OCI-LY7 (cell line): ENCODE data around the gene FAM118A. TPM values are rescaled to one million over a fixed set of nuclear protein-coding genes. Genes with fewer than 3 reads are reported as not detected.

Source experiments
- BruUV-seq: library from RNA; stranded (reverse); fragments of 400-500 nt; replicated peaks from 2 replicates; lab custom pipeline; 2021; lab: Mats Ljungman, UMichigan
- CTCF ChIA-PET: fragments of 300-600 bp; sonication (Branson Sonifier 250); formaldehyde crosslinking; loops from one replicate; lab custom pipeline; 2022; ENCODE audit warnings: antibody characterized with exemption; ENCODE audit not compliant: unreplicated experiment; lab: Charles Lee
- POLR2A ChIA-PET: fragments of 300-600 bp; sonication (Branson Sonifier 250); formaldehyde crosslinking; loops from one replicate; lab custom pipeline; 2022; ENCODE audit warnings: antibody characterized with exemption; lab: Charles Lee
- DNase-seq: peaks from one replicate; pipeline ENCODE4 v3.0.0-alpha.2; 2015; ENCODE audit warnings: low spot score
- H2AFZ ChIP-seq: fragments of 200-600 bp; sonication (generic), shearing (Covaris generic); 2 replicates; pipeline ENCODE4 v1.6.1; 2014; ENCODE audit warnings: mild to moderate bottlenecking, antibody characterized with exemption, low read length, moderate library complexity
- H3K27ac ChIP-seq: fragments of 200-600 bp; sonication (generic); 2 replicates; pipeline ENCODE4 v1.5.1; 2014; ENCODE audit warnings: mixed run types, low read depth, mild to moderate bottlenecking, moderate library complexity, low read length, inconsistent platforms; ENCODE audit not compliant: poor library complexity, severe bottlenecking
- H3K36me3 ChIP-seq: fragments of 200-600 bp; sonication (generic); 2 replicates; pipeline ENCODE4 v1.6.1; 2014; ENCODE audit warnings: mild to moderate bottlenecking, antibody characterized with exemption, low read length, moderate library complexity, mixed read lengths; ENCODE audit not compliant: insufficient read depth
- H3K4me1 ChIP-seq: fragments of 200-600 bp; sonication (generic); 2 replicates; pipeline ENCODE4 v1.5.1; 2014; ENCODE audit warnings: mild to moderate bottlenecking, low read length; ENCODE audit not compliant: insufficient read depth, poor library complexity, severe bottlenecking
- H3K4me2 ChIP-seq: fragments of 200-600 bp; sonication (generic); 2 replicates; pipeline ENCODE4 v1.6.1; 2014; ENCODE audit warnings: mild to moderate bottlenecking, low read length
- H3K4me3 ChIP-seq: fragments of 200-600 bp; sonication (generic); 2 replicates; pipeline ENCODE4 v1.5.1; 2014; ENCODE audit warnings: mild to moderate bottlenecking, low read depth, low read length; ENCODE audit not compliant: poor library complexity, severe bottlenecking
- H3K79me2 ChIP-seq: fragments of 200-600 bp; sonication (generic); 2 replicates; pipeline ENCODE4 v1.6.1; 2016; ENCODE audit warnings: low read depth, mild to moderate bottlenecking, low read length, moderate library complexity, mixed read lengths; ENCODE audit not compliant: insufficient read depth
- H3K9me2 ChIP-seq: fragments of 200-600 bp; sonication (generic); 2 replicates; pipeline ENCODE4 v1.6.1; 2016; ENCODE audit warnings: mild to moderate bottlenecking, low read length, mixed read lengths; ENCODE audit not compliant: insufficient read depth
- H3K9me3 ChIP-seq: fragments of 200-600 bp; sonication (generic); 2 replicates; pipeline ENCODE4 v1.6.1; 2014; ENCODE audit warnings: mild to moderate bottlenecking, mixed run types, low read length, mixed read lengths
- H4K20me1 ChIP-seq: fragments of 200-600 bp; sonication (generic); 2 replicates; pipeline ENCODE4 v1.6.1; 2014; ENCODE audit warnings: mild to moderate bottlenecking, antibody characterized with exemption, low read length, moderate library complexity, mixed read lengths; ENCODE audit not compliant: insufficient read depth
- CTCF ChIP-seq: fragments of 200-600 bp; sonication (generic); conservative IDR thresholded peaks from 2 replicates; pipeline ENCODE4 v1.5.1; 2014; ENCODE audit warnings: mild to moderate bottlenecking, antibody characterized with exemption, low read length, moderate library complexity, mixed read lengths
- EZH2phosphoT487 ChIP-seq: fragments of 200-600 bp; sonication (generic); IDR thresholded peaks from 2 replicates; pipeline ENCODE4 v1.6.1; 2018; ENCODE audit warnings: low read depth, borderline replicate concordance, mild to moderate bottlenecking, mixed run types, antibody characterized with exemption, low read length, moderate library complexity, mixed read lengths
- intact Hi-C: fragments of 100-400 bp; cut with micrococcal nuclease; formaldehyde crosslinking; loops from one replicate; pipeline ENCODE4 v1.10.0; 2022; ENCODE audit not compliant: unreplicated experiment
- total RNA-seq, 2 experiments: library from RNA; depleted of rRNA in 1 of 2; stranded (reverse); fragments of >200 nt in 1 of 2; shearing (Covaris generic) in 1 of 2; gene quantifications; 2 replicates each; pipeline ENCODE4 v1.2.3, GENCODE V29; 2014 to 2022

Gene FAM118A
- total RNA-seq, 2 experiments from 2014 or later: 27.6 to 41.5 TPM

GRCh38 chr22:45353786-45354185 lies 44.1 kb downstream of the FAM118A start:
- ChIA-PET POLR2A (interaction anchor here (0.6 kb wide), 1 partner anchor 81 kb away, joined by 4 read pairs; no protein-coding TSS in a partner anchor), CTCF (no interaction called here)
- Histone ChIP-seq H3K4me1 (no peaks in the 10 kb centered on the region), H4K20me1 (no peaks in the 10 kb centered on the region), H2AFZ (no peak overlapping the region), H3K27ac (no peak overlapping the region), H3K9me3 (no peaks in the 10 kb centered on the region), H3K4me3 (no peak overlapping the region), H3K79me2 (no peaks in the 10 kb centered on the region), H3K4me2 (no peak overlapping the region), H3K9me2 (no peaks in the 10 kb centered on the region), H3K36me3 (no peaks in the 10 kb centered on the region)
- intact Hi-C loops: no loop called here
- TF ChIP-seq CTCF (no peak), EZH2phosphoT487 (no peak)
- DNase-seq: no peak
- no TSS peak for BruUV-seq

GRCh38 chr22:45357490-45357889 lies 47.8 kb downstream of the FAM118A start:
- Histone ChIP-seq H3K4me1 (no peaks in the 10 kb centered on the region), H3K4me3 (no peak overlapping the region), H4K20me1 (no peaks in the 10 kb centered on the region), H3K27ac (no peak overlapping the region), H3K36me3 (no peaks in the 10 kb centered on the region), H3K9me2 (no peaks in the 10 kb centered on the region), H2AFZ (no peak overlapping the region), H3K79me2 (no peaks in the 10 kb centered on the region), H3K9me3 (no peaks in the 10 kb centered on the region), H3K4me2 (no peak overlapping the region)
- POLR2A ChIA-PET: interaction anchor here (0.7 kb wide), 1 partner anchor 41 kb away, joined by 3 read pairs; no protein-coding TSS in a partner anchor
- BruUV-seq: no TSS peak
- no peak for DNase-seq
- TF ChIP-seq CTCF (no peak), EZH2phosphoT487 (no peak)
- CTCF ChIA-PET: interaction anchor here (0.6 kb wide), 1 partner anchor 16 kb away, joined by 4 read pairs; no protein-coding TSS in a partner anchor
- intact Hi-C loops: no loop called here

- no peak overlapping the region for H3K27ac ChIP-seq
- H3K9me2 ChIP-seq: no peaks in the 10 kb centered on the region
- no peaks in the 10 kb centered on the region for H3K9me3 ChIP-seq
- BruUV-seq: no TSS peak
- H3K4me1 ChIP-seq: no peaks in the 10 kb centered on the region
- no peak for DNase-seq
- ChIA-PET POLR2A (no interaction called here), CTCF (no interaction called here)
- no peak overlapping the region for H3K4me3 ChIP-seq
- no peaks in the 10 kb centered on the region for H3K36me3 ChIP-seq
- intact Hi-C loops: no loop called here
- TF ChIP-seq EZH2phosphoT487: no peak
- no peak for TF ChIP-seq CTCF
- H3K4me2 ChIP-seq: no peak overlapping the region
- no peak overlapping the region for H2AFZ ChIP-seq
- H3K79me2 ChIP-seq: no peaks in the 10 kb centered on the region
- no peaks in the 10 kb centered on the region for H4K20me1 ChIP-seq
Observed at GRCh38 chr22:45358127-45358526, 48.4 kb downstream of the FAM118A start.
